IMR-90 (cell line): ENCODE data around the gene SMIM7.

Experiments used
- BHLHE40 ChIP-seq: fragments of 150-350 bp; IDR thresholded peaks from 2 replicates; pipeline ENCODE4 v1.6.1; 2016; ENCODE audit warnings: mild to moderate bottlenecking, low read depth, low read length
- CEBPB ChIP-seq: IDR thresholded peaks from 2 replicates; pipeline ENCODE4 v1.6.1; 2012; ENCODE audit warnings: low read depth, low read length, improper control_type of control experiment
- CHD1 ChIP-seq: IDR thresholded peaks from 2 replicates; pipeline ENCODE4 v1.6.1; 2012; ENCODE audit warnings: low read depth, low read length, improper control_type of control experiment
- CTCF ChIP-seq: conservative IDR thresholded peaks from 2 replicates; pipeline ENCODE4 v1.5.1; 2012; ENCODE audit warnings: mild to moderate bottlenecking, low read depth, low read length, improper control_type of control experiment
- FOS ChIP-seq: fragments of 150-350 bp; IDR thresholded peaks from 2 replicates; pipeline ENCODE4 v1.6.1; 2016; ENCODE audit warnings: low read depth, low read length
- MAFK ChIP-seq: IDR thresholded peaks from 2 replicates; pipeline ENCODE4 v1.6.1; 2012; ENCODE audit warnings: low read depth, low read length, improper control_type of control experiment
- POLR2A ChIP-seq: IDR thresholded peaks from 2 replicates; pipeline ENCODE4 v1.6.1; 2012; ENCODE audit warnings: mild to moderate bottlenecking, low read depth, low read length
- RAD21 ChIP-seq: IDR thresholded peaks from 2 replicates; pipeline ENCODE4 v1.6.1; 2012; ENCODE audit warnings: low read length, improper control_type of control experiment
- RFX5 ChIP-seq: IDR thresholded peaks from 2 replicates; pipeline ENCODE4 v1.8.0; 2012; ENCODE audit warnings: low read depth, mild to moderate bottlenecking, low read length, moderate library complexity
- SMC3 ChIP-seq: fragments of 150-350 bp; IDR thresholded peaks from 2 replicates; pipeline ENCODE4 v1.6.1; 2016; ENCODE audit warnings: low read depth, mild to moderate bottlenecking, antibody characterized with exemption, low read length, moderate library complexity
- USF2 ChIP-seq: fragments of 150-350 bp; IDR thresholded peaks from 2 replicates; pipeline ENCODE4 v1.6.1; 2017; ENCODE audit warnings: mild to moderate bottlenecking, antibody characterized with exemption, low read length, low read depth

GRCh38 chr19:16600824-16601223 is 59.1 kb downstream of the SMIM7 start:
- no peak for TF ChIP-seq CTCF
- TF ChIP-seq USF2 = no peak
- no peak for TF ChIP-seq CEBPB
- no peak for TF ChIP-seq POLR2A
- no peak for TF ChIP-seq CHD1
- no peak for TF ChIP-seq MAFK
- TF ChIP-seq SMC3 = no peak
- TF ChIP-seq RFX5 = no peak
- TF ChIP-seq FOS = no peak
- TF ChIP-seq BHLHE40 = no peak
- no peak for TF ChIP-seq RAD21
